HEK293T (cell line): ENCODE results near the gene GAK.

Experiments used
- CTCF ChIA-PET: fragments of 350-600 bp; formaldehyde crosslinking; extraction: SDS; loops from one replicate; lab custom pipeline; 2021; ENCODE audit warnings: antibody characterized with exemption, inconsistent platforms; lab: Yijun Ruan, JAX
- POLR2A ChIA-PET: fragments of 350-600 bp; formaldehyde crosslinking; extraction: SDS; loops from one replicate; lab custom pipeline; 2020; ENCODE audit warnings: antibody characterized with exemption, inconsistent platforms; lab: Yijun Ruan, JAX
- DNase-seq: peaks from one replicate; pipeline ENCODE4 v3.0.0; 2012; ENCODE audit warnings: mixed read lengths; ENCODE audit errors: extremely low spot score
- ARNT ChIP-seq: fragments of 450-650 bp; IDR thresholded peaks from 2 replicates; pipeline ENCODE4 v1.6.1; 2017; ENCODE audit warnings: mild to moderate bottlenecking
- BHLHE40 ChIP-seq: fragments of 450-650 bp; IDR thresholded peaks from 2 replicates; pipeline ENCODE4 v1.6.1; 2016; ENCODE audit warnings: mild to moderate bottlenecking, moderate library complexity, borderline replicate concordance
- CTBP1 ChIP-seq: fragments of 450-650 bp; IDR thresholded peaks from 2 replicates; pipeline ENCODE4 v1.6.1; 2016; ENCODE audit warnings: borderline replicate concordance
- ELF4 ChIP-seq: fragments of 450-650 bp; IDR thresholded peaks from 2 replicates; pipeline ENCODE4 v1.6.1; 2017; ENCODE audit warnings: antibody characterized with exemption
- FOXA1 ChIP-seq: fragments of 450-650 bp; IDR thresholded peaks from 2 replicates; pipeline ENCODE4 v1.6.1; 2016; ENCODE audit warnings: mild to moderate bottlenecking
- FOXK2 ChIP-seq: fragments of 450-650 bp; IDR thresholded peaks from 2 replicates; pipeline ENCODE4 v1.6.1; 2016; ENCODE audit warnings: mild to moderate bottlenecking
- FOXM1 ChIP-seq: fragments of 450-650 bp; IDR thresholded peaks from 2 replicates; pipeline ENCODE4 v1.6.1; 2017; ENCODE audit warnings: mild to moderate bottlenecking, borderline replicate concordance
- HDGF ChIP-seq: fragments of 450-650 bp; IDR thresholded peaks from 2 replicates; pipeline ENCODE4 v1.6.1; 2017; ENCODE audit warnings: antibody characterized with exemption, borderline replicate concordance
- L3MBTL2 ChIP-seq: fragments of 450-650 bp; conservative IDR thresholded peaks from 2 replicates; pipeline ENCODE4 v1.6.1; 2016; ENCODE audit warnings: mild to moderate bottlenecking
- LEF1 ChIP-seq: fragments of 450-650 bp; IDR thresholded peaks from 2 replicates; pipeline ENCODE4 v1.6.1; 2017; ENCODE audit warnings: mild to moderate bottlenecking, borderline replicate concordance
- NFRKB ChIP-seq: fragments of 450-650 bp; IDR thresholded peaks from 2 replicates; pipeline ENCODE4 v1.6.1; 2016; ENCODE audit warnings: mild to moderate bottlenecking, moderate library complexity
- SP1 ChIP-seq: fragments of 450-650 bp; IDR thresholded peaks from 2 replicates; pipeline ENCODE4 v1.6.1; 2017
- SUZ12 ChIP-seq: fragments of 450-650 bp; IDR thresholded peaks from 2 replicates; pipeline ENCODE4 v1.6.1; 2016; ENCODE audit warnings: mild to moderate bottlenecking
- TARDBP ChIP-seq: fragments of 450-650 bp; IDR thresholded peaks from 2 replicates; pipeline ENCODE4 v1.6.1; 2016
- ZNF384 ChIP-seq: fragments of 450-650 bp; IDR thresholded peaks from 2 replicates; pipeline ENCODE4 v1.6.1; 2016
- TF ChIP-seq, protein P1 (sequence below): fragments of 450-650 bp; IDR thresholded peaks from 2 replicates; pipeline ENCODE4 v1.6.1; 2016

The GAK gene

DNA sequence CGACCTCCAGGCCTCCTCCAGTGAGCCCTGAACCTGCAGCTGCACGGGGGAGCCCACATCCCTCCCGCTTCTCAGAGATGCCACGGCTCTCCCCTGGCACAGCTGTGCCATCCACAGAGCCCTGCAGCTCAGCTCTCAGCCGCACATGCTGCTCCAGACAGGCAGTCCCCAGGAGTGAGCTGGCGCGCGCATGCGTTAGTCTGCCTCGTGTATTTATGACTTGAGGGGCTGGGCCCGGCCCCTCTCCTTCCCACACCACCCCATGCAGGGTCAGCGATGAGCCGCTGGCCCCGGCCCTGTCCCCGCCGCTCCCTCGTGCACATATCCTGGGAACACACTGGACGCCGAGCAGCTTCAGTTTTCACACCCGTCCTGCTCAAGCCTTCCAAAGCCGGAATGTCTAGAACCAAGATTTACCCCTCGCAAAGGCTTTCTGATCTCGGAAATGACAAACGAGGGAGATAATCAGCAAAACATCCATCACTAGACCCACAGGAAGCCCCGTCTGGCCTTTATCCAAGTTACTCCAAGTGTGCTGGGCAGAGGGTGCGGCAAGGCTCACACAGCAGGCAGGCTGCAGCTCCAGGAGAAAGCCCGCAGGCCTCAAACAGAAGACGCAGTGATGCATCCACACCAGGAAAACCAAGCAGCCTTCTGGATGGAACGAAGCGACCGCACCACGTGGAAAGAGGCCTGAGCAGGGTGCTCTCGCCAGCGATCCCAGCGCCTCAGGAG is 24.3 kb downstream of the GAK start:
- no peak for TF ChIP-seq SP1
- TF ChIP-seq FOXK2: no peak
- TF ChIP-seq BHLHE40: no peak
- TF ChIP-seq LEF1: no peak
- TF ChIP-seq, protein P1, sequence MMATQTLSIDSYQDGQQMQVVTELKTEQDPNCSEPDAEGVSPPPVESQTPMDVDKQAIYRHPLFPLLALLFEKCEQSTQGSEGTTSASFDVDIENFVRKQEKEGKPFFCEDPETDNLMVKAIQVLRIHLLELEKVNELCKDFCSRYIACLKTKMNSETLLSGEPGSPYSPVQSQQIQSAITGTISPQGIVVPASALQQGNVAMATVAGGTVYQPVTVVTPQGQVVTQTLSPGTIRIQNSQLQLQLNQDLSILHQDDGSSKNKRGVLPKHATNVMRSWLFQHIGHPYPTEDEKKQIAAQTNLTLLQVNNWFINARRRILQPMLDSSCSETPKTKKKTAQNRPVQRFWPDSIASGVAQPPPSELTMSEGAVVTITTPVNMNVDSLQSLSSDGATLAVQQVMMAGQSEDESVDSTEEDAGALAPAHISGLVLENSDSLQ: no peak
- no peak for TF ChIP-seq ELF4
- TF ChIP-seq L3MBTL2: no peak
- no peak for TF ChIP-seq ZNF384
- POLR2A ChIA-PET: interaction anchor here (1.0 kb wide), 1 partner anchor 24 kb away, joined by 3 read pairs; the partner anchor contains the start of genes GAK and TMEM175
- CTCF ChIA-PET: no interaction called here
- no peak for DNase-seq

GRCh38 chr4:907103-907400 is 25.1 kb downstream of the GAK start:
- TF ChIP-seq HDGF (no peak), ELF4 (no peak)
- POLR2A ChIA-PET: no interaction called here
- CTCF ChIA-PET: no interaction called here
- no peak for DNase-seq

DNA sequence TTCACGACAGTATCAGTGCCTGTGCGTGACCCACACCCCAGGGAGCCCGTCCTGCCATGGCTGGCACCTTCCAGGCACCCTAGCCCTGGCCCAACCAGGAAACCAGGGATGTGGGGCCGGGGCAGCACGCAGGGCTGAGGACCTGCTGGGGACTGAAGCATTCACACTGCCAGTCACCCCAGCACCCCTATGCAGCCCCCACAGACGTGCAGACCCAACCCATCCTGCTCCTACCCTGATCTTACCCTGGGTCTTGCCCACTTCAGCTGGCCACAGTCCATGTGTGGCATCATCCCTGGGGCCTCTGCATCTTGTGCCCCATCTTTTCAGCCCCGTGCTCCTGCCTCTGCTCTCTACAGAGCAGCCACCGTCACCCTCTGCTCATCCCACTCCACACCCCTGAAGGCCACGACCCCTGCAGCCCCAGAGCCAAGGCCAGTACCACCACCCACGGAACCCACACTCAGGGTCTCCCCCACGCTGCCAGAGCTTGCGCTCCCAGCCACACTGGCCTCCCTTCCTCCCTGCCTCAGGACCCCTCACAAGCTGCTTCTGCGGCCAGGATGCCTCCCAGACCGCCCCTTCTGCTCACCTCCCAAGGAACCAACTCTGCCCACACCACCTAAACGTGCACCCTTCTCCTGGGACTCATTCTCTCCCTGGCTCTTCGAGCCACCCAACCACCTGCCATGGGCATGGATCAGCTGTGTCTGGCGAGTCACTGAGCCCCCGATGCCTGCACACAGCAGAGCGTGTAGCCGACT is 25.6 kb downstream of the GAK start:
- no peak for TF ChIP-seq SUZ12
- TF ChIP-seq FOXM1: no peak
- TF ChIP-seq HDGF: no peak
- no peak for TF ChIP-seq L3MBTL2
- no peak for TF ChIP-seq CTBP1
- TF ChIP-seq NFRKB: no peak
- no peak for TF ChIP-seq FOXK2
- no peak for TF ChIP-seq SP1
- TF ChIP-seq ELF4: no peak
- TF ChIP-seq ZNF384: no peak
- TF ChIP-seq LEF1: no peak
- TF ChIP-seq TARDBP: no peak
- TF ChIP-seq BHLHE40: no peak
- no peak for TF ChIP-seq FOXA1
- TF ChIP-seq, protein P1: no peak
- no peak for TF ChIP-seq ARNT
- ChIA-PET POLR2A (no interaction called here), CTCF (no interaction called here)
- no peak for DNase-seq

GRCh38 chr4:905485-906338 is 26.4 kb downstream of the GAK start:
- ChIA-PET CTCF (no interaction called here), POLR2A (no interaction called here)
- no peak for TF ChIP-seq SP1
- TF ChIP-seq TARDBP: no peak
- no peak for TF ChIP-seq ELF4
- TF ChIP-seq, protein P1: no peak
- DNase-seq: no peak

DNA sequence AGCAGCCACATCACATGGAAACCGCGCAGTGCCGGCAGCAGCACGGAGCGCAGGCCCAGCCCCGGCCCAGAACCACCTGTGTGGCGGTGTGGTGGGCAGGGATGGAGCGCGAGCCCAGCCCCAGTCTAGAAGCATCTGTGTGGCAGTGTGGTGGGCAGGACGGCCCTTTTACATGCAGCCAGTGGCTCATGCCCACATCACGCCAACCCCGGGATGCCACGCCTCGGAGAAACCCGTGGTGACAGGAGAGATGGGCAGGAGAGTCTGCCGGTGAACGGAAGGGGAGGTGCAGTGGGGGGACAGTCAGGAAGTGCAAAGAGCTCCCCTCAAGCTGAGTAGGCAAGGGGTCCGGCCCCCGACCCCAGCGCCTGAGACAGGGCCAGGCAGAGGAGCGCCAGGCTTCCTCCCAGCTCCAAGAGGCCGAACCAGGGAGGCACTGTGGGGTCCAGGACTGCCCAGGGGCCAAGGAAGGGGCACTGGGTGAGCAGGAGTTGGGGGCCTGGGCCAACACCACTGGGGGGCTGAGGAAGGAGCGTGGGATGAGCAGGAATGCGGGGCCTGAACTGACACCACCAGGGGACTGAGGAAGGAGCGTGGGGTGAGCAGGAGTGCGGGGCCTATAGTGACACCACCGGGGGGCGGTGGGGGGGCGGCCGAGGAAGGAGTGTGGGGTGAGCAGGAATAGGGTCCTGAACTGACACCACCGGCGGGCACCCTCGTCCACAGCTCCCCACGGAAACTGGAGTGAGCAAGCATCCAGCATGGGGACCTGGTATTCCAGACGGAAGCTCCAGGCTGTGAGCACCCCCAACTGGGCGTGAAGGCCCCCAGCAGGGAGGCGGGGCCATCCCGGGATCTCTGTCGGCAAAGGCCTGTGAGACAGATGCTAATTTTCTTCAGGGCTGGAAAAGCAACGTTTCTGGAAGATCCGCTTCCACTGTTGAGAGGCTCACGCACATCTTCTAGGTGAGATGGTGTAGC is 28.8 kb downstream of the GAK start:
- POLR2A ChIA-PET: no interaction called here
- TF ChIP-seq FOXA1: no peak
- TF ChIP-seq, protein P1: no peak
- CTCF ChIA-PET: no interaction called here
- DNase-seq: no peak
